ENCODE results near the gene CLDN7. TPM values are rescaled to one million over a fixed set of nuclear protein-coding genes. Genes with fewer than 3 reads are reported as not detected.

Gene CLDN7
- polyA plus RNA-seq, result 6.3 to 9.0 TPM (median 6.8 TPM) in 3 replicates
- 6.1 TPM for polyA plus RNA-seq (2011; ENCODE audit: low read depth)
- 8.6 and 9.5 TPM in 2 replicates for polyA plus RNA-seq (2011; cell fraction: cytosol; rRNA removed)
- polyA plus RNA-seq (2011; cell fraction: nucleus; rRNA removed), result 34.4 and 49.1 TPM in 2 replicates
- polyA plus RNA-seq (2012; ENCODE audit: low replicate concordance), result 8.2 and 32.9 TPM in 2 replicates
- polyA minus RNA-seq, result 4.8 to 7.5 TPM (median 6.5 TPM) in 3 replicates
- polyA minus RNA-seq (2011; cell fraction: cytosol; rRNA and poly(A)+ RNA removed), result 8.6 TPM
- 10.4 and 13.9 TPM in 2 replicates for polyA minus RNA-seq (2011; cell fraction: nucleus; rRNA and poly(A)+ RNA removed)

GRCh38 chr17:7262192-7262934 lies at the start of gene CLDN7:
CLDN7 (minus strand) TSS chr17:7262478; CDS start chr17:7262043, 435 bp downstream.
- dilution Hi-C loops (cut with MboI; ENCODE audit: extremely low pct_ligation_motif_present, low sequenced_read_pairs), result no loop called here
- no peak for DNase-seq (ENCODE audit: low read depth, low spot score)
- H3K9ac ChIP-seq (ENCODE audit: control insufficient read depth, extremely low read depth, insufficient read depth, low read length), result peak within 1 kb of the TSS; percentile 74
- no peaks in the 10 kb centered on the region for H3K9me1 ChIP-seq (ENCODE audit: control insufficient read depth, extremely low read depth, insufficient read depth, low read length)
- H3K79me2 ChIP-seq (ENCODE audit: control insufficient read depth, insufficient read depth, low read length), result no peaks in the 10 kb centered on the region
- no peaks in the 10 kb centered on the region for H3K9me3 ChIP-seq (ENCODE audit: control insufficient read depth, low read depth, low read length)
- H3K27me3 ChIP-seq (ENCODE audit: control insufficient read depth, extremely low read depth, insufficient read depth, low read length), result no peaks in the 10 kb centered on the region
- H3K36me3 ChIP-seq (ENCODE audit: control insufficient read depth in 2 of 2, extremely low read depth in 1 of 2, insufficient read depth in 2 of 2, low read length in 2 of 2), result peaks cover under 1 to 21% of the 10 kb centered on the region in 2 experiments
- H3K4me2 ChIP-seq (ENCODE audit: control insufficient read depth, extremely low read depth, insufficient read depth, low read depth, low read length), result peak within 1 kb of the TSS; percentile 92
- peaks cover 34% of the 10 kb centered on the region for H3K4me1 ChIP-seq (ENCODE audit: control insufficient read depth, extremely low read depth, insufficient read depth, low read length)
- peak within 1 kb of the TSS; percentile 41 to 75 (median 54) for H3K4me3 ChIP-seq (ENCODE audit: control insufficient read depth in 2 of 3, extremely low read depth in 1 of 3, insufficient read depth in 2 of 3, low read depth in 1 of 3, low read length in 3 of 3)
- H3K27ac ChIP-seq (ENCODE audit: control insufficient read depth, insufficient read depth, low read length), result peak within 1 kb of the TSS; percentile 47
- no peaks in the 10 kb centered on the region for H4K20me1 ChIP-seq (ENCODE audit: control insufficient read depth, extremely low read depth, insufficient read depth, low read length)
- peak within 1 kb of the TSS; percentile 98 for H2AFZ ChIP-seq (ENCODE audit: control insufficient read depth, low read length)
- no peak for TF ChIP-seq EZH2 (IDR thresholded peaks at IDR 0.05; ENCODE audit: low read length)
- TF ChIP-seq, protein P1, sequence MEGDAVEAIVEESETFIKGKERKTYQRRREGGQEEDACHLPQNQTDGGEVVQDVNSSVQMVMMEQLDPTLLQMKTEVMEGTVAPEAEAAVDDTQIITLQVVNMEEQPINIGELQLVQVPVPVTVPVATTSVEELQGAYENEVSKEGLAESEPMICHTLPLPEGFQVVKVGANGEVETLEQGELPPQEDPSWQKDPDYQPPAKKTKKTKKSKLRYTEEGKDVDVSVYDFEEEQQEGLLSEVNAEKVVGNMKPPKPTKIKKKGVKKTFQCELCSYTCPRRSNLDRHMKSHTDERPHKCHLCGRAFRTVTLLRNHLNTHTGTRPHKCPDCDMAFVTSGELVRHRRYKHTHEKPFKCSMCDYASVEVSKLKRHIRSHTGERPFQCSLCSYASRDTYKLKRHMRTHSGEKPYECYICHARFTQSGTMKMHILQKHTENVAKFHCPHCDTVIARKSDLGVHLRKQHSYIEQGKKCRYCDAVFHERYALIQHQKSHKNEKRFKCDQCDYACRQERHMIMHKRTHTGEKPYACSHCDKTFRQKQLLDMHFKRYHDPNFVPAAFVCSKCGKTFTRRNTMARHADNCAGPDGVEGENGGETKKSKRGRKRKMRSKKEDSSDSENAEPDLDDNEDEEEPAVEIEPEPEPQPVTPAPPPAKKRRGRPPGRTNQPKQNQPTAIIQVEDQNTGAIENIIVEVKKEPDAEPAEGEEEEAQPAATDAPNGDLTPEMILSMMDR (optimal IDR thresholded peaks at IDR 0.05 in 1 of 3, IDR thresholded peaks at IDR 0.05 in 1 of 3, conservative IDR thresholded peaks at IDR 0.05 in 1 of 3; ENCODE audit: extremely low read depth in 1 of 3, insufficient read depth in 2 of 3, low read length in 3 of 3), result peak in 1 of 3 experiments; percentile 6
- FAIRE-seq, result no peak

GRCh38 chr17:7311110-7311705 lies 48.9 kb upstream of the CLDN7 start:
- Histone ChIP-seq H3K9me1 (ENCODE audit: control insufficient read depth, extremely low read depth, insufficient read depth, low read length) (peaks cover 8% of the 10 kb centered on the region), H3K27me3 (ENCODE audit: control insufficient read depth, extremely low read depth, insufficient read depth, low read length) (no peaks in the 10 kb centered on the region), H3K4me2 (ENCODE audit: control insufficient read depth, extremely low read depth, insufficient read depth, low read depth, low read length) (no peak overlapping the region), H4K20me1 (ENCODE audit: control insufficient read depth, extremely low read depth, insufficient read depth, low read length) (peaks cover 50% of the 10 kb centered on the region), H3K9ac (ENCODE audit: control insufficient read depth, extremely low read depth, insufficient read depth, low read length) (peak overlapping the region; percentile 16), H3K4me3 (ENCODE audit: control insufficient read depth in 2 of 3, extremely low read depth in 1 of 3, insufficient read depth in 2 of 3, low read depth in 1 of 3, low read length in 3 of 3) (no peak overlapping the region), H3K9me3 (ENCODE audit: control insufficient read depth, low read depth, low read length) (no peaks in the 10 kb centered on the region), H2AFZ (ENCODE audit: control insufficient read depth, low read length) (no peak overlapping the region), H3K27ac (ENCODE audit: control insufficient read depth, insufficient read depth, low read length) (no peak overlapping the region), H3K4me1 (ENCODE audit: control insufficient read depth, extremely low read depth, insufficient read depth, low read length) (peaks cover 48% of the 10 kb centered on the region), H3K79me2 (ENCODE audit: control insufficient read depth, insufficient read depth, low read length) (peaks cover 62% of the 10 kb centered on the region), H3K36me3 (ENCODE audit: control insufficient read depth in 2 of 2, extremely low read depth in 1 of 2, insufficient read depth in 2 of 2, low read length in 2 of 2) (peaks cover 38 to 54% of the 10 kb centered on the region in 2 experiments)
- dilution Hi-C loops (cut with MboI; ENCODE audit: extremely low pct_ligation_motif_present, low sequenced_read_pairs), result no loop called here
- no peak for FAIRE-seq
- no peak for DNase-seq (ENCODE audit: low read depth, low spot score)
- TF ChIP-seq, protein P1 (optimal IDR thresholded peaks at IDR 0.05 in 1 of 3, IDR thresholded peaks at IDR 0.05 in 1 of 3, conservative IDR thresholded peaks at IDR 0.05 in 1 of 3; ENCODE audit: extremely low read depth in 1 of 3, insufficient read depth in 2 of 3, low read length in 3 of 3), result no peak
- TF ChIP-seq EZH2 (IDR thresholded peaks at IDR 0.05; ENCODE audit: low read length), result no peak
